NCI-H524 treated with DMSO at 0.1 percent for 48 hours (cell line): ENCODE data around the gene UQCRQ.

Experiments used
- DNase-seq: peaks from one replicate; lab custom pipeline; 2025; lab: John Stamatoyannopoulos, UW

The UQCRQ gene

GRCh38 chr5:132915681-132916080 lies 49.2 kb downstream of the UQCRQ start:
- no peak for DNase-seq

- no peak for DNase-seq
Observed at GRCh38 chr5:132916086-132916485, 49.6 kb downstream of the UQCRQ start.
